Daoy (cell line): ENCODE results near the gene COQ7. TPM values are rescaled to one million over a fixed set of nuclear protein-coding genes. Genes with fewer than 3 reads are reported as not detected.

Experiments used
- DNase-seq: peaks from one replicate; pipeline ENCODE4 v3.0.0-alpha.2; 2015; ENCODE audit warnings: low read depth
- total RNA-seq: library from RNA; depleted of rRNA; stranded (reverse); fragments of >200 nt; shearing (Covaris generic); gene quantifications from 2 replicates; pipeline ENCODE4 v1.2.3, GENCODE V29; 2014; rRNA removed

The COQ7 gene
- 23.9 and 32.8 TPM in 2 replicates for total RNA-seq

DNA sequence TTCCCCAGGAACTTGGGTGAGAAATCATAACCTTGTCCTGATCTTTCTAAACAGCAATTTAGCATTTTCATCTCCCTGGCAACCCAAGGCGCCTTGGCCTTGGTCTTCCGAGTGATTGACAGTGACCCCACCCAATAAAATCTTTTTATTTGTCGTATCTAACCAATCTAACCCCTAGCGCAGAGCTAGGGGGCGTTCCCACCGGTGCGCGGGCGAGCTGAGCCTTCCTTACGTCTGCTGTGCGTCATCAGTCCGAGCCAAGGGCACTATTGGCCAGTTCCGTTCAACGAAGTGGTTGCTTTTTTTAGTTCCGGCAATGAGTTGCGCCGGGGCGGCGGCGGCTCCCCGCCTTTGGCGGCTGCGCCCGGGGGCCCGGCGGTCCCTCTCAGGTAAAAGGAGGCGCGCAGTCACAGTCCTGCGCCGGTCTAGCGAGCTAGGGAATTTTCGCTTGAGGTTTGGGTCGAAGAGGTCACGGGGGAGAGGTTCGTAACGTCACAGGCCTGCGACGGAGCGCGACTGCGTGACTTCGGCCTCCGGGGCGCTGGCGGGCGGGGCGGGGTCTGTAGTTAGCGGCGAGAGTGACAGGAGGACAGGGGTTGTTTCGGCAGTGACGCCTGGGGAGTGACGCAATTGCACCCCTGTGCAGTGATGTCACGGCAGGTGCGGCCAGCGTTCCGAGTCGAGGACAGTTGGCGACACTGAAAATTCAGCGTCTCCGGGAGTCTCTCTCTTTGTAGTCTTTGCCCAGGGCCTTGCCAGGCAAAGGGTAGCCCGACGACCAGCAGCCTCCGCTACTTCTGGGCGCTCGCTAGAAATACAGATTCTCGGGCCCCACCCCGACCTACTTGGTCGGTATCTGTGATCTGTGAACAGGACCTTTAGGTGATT lies at the start of gene COQ7:
COQ7 (plus strand) TSS at position 266 of the 888 bp plus-strand sequence; CDS start at position 317, 51 bp downstream.
- DNase-seq, result peak; percentile 99

GRCh38 chr16:19020689-19021088 lies 46.7 kb upstream of the COQ7 start:
- no peak for DNase-seq

- no peak for DNase-seq
Observed at GRCh38 chr16:19021747-19022146, 45.7 kb upstream of the COQ7 start.

GRCh38 chr16:19027416-19027815 lies 40.0 kb upstream of the COQ7 start:
- no peak for DNase-seq

GRCh38 chr16:19029980-19030379 lies 37.4 kb upstream of the COQ7 start:
- no peak for DNase-seq

DNA sequence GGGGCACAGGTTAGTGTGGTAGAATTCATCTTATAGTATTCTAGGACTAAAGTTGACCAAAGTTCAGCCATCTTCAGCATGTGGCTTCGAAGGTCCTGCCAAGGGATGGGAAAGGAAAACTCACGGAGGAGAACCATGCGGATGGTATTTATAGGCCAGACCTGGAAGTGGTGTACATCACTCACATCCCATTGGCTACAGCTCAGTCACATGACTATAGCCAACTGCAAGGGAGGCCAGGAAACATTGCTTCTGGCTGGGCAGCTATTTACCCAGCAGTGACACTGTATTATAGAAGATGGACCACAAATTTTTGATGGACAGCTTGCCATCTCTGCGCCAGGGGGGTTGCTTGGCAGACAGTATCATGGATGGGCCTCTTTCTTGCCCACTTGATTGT lies 35.7 kb upstream of the COQ7 start:
- DNase-seq, result no peak

- no peak for DNase-seq
Observed at GRCh38 chr16:19033761-19034160, 33.7 kb upstream of the COQ7 start.

- no peak for DNase-seq
Observed at GRCh38 chr16:19040400-19040799, 27.0 kb upstream of the COQ7 start.

DNA sequence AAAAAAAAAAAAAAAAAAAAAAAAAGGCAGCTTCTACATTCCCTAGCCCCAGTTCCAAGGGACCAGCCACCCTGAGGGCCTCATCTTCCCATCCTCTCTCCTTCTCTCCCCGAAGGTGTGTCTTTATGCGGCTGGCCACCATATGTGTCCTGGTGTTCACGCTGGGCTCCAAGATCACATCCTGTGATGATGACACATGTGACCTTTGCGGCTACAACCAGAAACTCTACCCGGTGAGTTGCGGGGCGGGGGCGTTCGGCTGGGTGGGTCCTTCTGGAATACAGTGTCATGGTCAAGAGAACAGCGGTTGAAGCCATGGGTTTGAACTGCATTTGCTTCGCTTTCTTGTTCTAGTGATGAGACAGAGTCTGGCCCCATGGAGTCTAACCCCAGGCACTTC lies 22.6 kb upstream of the COQ7 start:
- DNase-seq, result no peak

GRCh38 chr16:19046062-19046461 lies 21.4 kb upstream of the COQ7 start:
- no peak for DNase-seq

GRCh38 chr16:19062706-19063105 lies 4.7 kb upstream of the COQ7 start:
- no peak for DNase-seq

- DNase-seq, result no peak
Observed at GRCh38 chr16:19066988-19067348, 446 bp upstream of the COQ7 start.

GRCh38 chr16:19068237-19068815 lies 912 bp downstream of the COQ7 start:
- DNase-seq, result no peak

DNA sequence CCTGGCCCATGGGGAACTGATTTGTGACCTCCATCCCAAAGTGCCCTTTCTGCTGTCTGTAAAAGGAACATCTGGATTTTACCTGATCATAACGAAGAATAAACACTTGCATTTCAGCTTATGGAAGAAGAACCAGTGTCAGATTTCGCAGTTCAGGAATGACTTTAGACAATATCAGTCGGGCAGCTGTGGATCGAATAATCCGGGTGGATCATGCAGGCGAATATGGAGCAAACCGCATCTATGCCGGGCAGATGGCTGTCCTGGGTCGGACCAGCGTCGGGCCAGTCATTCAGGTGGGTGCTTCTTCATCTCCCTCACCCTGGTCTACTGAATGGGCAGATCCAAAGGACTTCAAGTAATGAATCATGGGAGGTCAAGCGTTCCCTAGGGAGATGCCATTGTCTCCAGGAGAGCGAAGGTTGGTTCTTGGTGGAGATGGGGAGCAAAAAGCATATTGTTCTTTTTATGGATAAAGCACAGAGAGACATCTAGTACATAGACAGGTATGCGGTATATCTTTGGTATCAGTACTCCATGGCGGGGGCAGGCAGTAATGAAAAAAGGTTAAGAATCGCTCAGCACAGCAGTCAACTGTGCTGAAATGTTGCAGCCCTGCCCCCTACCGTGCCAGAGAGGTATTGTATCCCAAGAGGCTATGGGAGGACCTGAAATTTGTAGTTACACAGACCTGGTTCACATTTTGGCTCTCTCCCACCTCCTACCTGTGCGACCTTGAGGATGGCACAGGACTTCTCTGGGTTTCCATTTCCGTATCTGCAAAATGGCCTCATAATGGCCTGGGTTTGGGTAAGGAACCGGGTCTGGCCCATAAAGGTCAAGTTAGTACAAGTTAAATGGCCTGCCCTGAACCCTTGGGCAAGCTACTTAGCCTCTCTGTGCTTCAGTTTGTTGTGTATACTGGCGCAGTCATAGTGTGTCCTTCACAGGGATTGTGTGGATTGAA lies 4.7 kb downstream of the COQ7 start:
- DNase-seq, result peak; percentile 65

- DNase-seq, result no peak
Observed at GRCh38 chr16:19073344-19073743, 5.9 kb downstream of the COQ7 start.

GRCh38 chr16:19073863-19074262 lies 6.4 kb downstream of the COQ7 start:
- DNase-seq, result no peak

DNA sequence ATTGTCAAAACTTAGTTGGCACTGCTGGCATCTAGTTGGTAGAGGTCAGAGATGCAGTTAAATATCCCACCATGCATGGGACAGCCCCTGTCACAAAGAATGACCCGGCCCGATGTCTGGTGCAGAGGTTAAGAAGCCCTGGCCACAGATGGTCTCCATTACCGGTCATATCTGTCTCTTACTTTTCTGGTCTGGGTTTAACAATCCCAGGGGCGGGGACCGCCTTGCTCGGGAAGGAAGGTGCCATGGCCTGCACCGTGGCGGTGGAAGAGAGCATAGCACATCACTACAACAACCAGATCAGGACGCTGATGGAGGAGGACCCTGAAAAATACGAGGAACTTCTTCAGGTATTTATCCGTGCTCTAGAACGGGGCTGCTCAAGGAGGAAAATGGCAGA lies 8.1 kb downstream of the COQ7 start:
- no peak for DNase-seq

GRCh38 chr16:19077879-19078278 lies 10.5 kb downstream of the COQ7 start:
- no peak for DNase-seq

GRCh38 chr16:19083670-19084069 lies 16.3 kb downstream of the COQ7 start:
- no peak for DNase-seq

DNA sequence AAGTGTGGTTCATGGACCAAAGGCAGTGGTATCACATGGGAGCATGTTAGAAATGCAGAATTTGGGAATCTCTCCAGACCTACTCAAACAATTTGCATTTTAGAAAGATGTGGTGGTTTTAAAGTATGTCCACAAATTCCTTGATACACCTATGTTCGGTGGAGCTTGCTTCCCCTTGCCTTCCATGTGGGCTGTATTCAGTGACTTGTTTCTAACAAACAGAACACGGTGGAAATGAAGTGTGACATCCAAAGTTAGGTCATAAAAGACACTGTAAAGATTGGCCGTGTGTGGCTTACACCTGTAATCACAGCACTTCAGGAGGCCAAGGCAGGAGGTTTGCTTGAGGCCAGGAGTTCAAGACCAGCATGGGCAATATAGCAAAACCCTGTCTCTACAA lies 16.7 kb downstream of the COQ7 start:
- no peak for DNase-seq

DNA sequence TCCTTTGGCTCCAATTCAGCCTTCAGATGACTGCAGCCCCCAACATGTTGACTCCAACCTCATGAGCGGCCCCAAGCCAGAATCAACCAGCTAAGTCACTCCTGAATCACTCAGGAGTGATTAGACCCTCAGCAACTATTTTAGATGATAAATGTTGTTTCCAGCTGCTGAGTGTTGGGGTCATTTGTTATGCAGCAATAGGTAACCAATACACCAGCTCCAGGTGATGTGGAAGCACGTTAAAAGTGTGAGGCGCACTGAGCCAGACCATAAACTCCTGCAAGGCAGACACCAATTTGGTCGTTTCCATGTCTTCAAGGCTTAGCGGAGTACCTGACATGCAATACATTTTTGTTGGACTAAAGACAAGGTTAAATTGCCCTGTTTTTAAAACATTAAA lies 17.5 kb downstream of the COQ7 start:
- DNase-seq, result no peak

- DNase-seq, result peak; percentile 49
Observed at GRCh38 chr16:19085679-19086200, 18.3 kb downstream of the COQ7 start.
